ENCODE data around the gene MPND. TPM values are rescaled to one million over a fixed set of nuclear protein-coding genes. Genes with fewer than 3 reads are reported as not detected.

MPND gene
- total RNA-seq, 4 donors from 2014 or later, result 5.6 to 10.5 (median 9.3) TPM

DNA sequence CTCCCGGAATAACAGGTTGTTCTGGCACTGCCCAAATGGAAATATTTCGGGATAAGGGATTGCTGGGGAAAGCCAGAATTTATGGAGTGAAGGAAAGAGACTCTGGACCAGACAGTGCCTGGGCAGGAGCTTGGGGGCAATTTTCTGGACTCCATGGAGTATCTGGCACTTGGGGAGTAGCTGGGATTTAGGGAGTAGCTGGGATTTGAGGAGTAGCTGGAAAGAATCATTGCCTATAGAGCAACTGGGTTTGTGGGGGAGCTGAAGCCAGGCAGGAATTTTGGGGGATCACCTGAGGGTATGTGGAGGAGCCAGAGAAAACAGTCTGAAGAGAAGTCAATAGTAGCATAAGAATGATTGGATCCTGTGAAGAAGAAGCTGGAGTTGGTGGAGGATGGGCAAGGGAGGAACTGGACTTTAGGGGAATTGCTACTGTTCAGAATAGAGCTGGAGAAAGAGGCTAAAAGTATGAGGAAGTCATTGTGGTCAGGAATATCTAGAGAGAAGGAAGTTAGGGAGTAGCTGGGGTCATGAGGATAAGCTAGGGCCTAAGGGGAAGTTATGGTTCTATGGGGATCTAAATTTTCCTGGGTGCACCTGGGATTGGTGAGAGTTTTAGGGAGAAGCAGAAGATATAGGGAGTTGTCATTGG lies 24.2 kb upstream of the MPND start:
- Histone ChIP-seq H3K36me3 (no peaks in the 10 kb centered on the region), H3K9me3 (no peaks in the 10 kb centered on the region), H3K27me3 (no peaks in the 10 kb centered on the region), H3K4me1 (no peaks in the 10 kb centered on the region), H3K27ac (no peak overlapping the region), H3K4me3 (replicated peaks in 1 of 3) (no peak overlapping the region)
- intact Hi-C loops (cut with DNase I), result no loop called here
- no peak for DNase-seq
- TF ChIP-seq POLR2A (IDR thresholded peaks at IDR 0.05), result no peak
- TF ChIP-seq, protein P1, sequence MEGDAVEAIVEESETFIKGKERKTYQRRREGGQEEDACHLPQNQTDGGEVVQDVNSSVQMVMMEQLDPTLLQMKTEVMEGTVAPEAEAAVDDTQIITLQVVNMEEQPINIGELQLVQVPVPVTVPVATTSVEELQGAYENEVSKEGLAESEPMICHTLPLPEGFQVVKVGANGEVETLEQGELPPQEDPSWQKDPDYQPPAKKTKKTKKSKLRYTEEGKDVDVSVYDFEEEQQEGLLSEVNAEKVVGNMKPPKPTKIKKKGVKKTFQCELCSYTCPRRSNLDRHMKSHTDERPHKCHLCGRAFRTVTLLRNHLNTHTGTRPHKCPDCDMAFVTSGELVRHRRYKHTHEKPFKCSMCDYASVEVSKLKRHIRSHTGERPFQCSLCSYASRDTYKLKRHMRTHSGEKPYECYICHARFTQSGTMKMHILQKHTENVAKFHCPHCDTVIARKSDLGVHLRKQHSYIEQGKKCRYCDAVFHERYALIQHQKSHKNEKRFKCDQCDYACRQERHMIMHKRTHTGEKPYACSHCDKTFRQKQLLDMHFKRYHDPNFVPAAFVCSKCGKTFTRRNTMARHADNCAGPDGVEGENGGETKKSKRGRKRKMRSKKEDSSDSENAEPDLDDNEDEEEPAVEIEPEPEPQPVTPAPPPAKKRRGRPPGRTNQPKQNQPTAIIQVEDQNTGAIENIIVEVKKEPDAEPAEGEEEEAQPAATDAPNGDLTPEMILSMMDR (IDR thresholded peaks at IDR 0.05), result no peak
- 96 to 100% methylated on average over 2 of the region's 2 CpGs for WGBS, 2 donors

DNA sequence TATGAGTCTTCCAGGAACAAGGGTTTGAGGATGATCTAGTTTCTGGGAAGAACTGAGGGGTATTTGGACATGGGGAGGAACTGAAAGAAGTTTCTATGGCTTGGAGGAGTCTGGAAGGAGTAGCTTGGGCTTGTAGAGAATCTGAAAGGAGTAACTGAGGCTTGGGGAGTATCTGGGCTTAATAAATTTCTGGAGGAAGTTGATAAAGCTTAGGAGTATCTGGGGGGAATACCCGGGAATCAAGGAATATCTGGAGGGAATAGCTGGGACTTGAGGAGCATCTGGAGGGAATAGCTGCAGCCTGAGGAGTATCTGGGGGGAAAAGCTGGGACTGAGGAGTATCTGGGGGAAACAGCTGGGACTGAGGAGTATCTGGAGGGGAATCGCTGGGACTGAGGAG lies 22.9 kb upstream of the MPND start:
- Histone ChIP-seq H3K4me1 (no peaks in the 10 kb centered on the region), H3K36me3 (no peaks in the 10 kb centered on the region), H3K9me3 (no peaks in the 10 kb centered on the region), H3K4me3 (replicated peaks in 1 of 3) (no peak overlapping the region), H3K27ac (no peak overlapping the region), H3K27me3 (no peaks in the 10 kb centered on the region)
- intact Hi-C loops (cut with DNase I), result no loop called here
- WGBS, 2 donors, result 92 to 94% methylated on average over 2 of the region's 2 CpGs
- DNase-seq, result no peak
- TF ChIP-seq, protein P1 (IDR thresholded peaks at IDR 0.05), result no peak
- TF ChIP-seq POLR2A (IDR thresholded peaks at IDR 0.05), result no peak

DNA sequence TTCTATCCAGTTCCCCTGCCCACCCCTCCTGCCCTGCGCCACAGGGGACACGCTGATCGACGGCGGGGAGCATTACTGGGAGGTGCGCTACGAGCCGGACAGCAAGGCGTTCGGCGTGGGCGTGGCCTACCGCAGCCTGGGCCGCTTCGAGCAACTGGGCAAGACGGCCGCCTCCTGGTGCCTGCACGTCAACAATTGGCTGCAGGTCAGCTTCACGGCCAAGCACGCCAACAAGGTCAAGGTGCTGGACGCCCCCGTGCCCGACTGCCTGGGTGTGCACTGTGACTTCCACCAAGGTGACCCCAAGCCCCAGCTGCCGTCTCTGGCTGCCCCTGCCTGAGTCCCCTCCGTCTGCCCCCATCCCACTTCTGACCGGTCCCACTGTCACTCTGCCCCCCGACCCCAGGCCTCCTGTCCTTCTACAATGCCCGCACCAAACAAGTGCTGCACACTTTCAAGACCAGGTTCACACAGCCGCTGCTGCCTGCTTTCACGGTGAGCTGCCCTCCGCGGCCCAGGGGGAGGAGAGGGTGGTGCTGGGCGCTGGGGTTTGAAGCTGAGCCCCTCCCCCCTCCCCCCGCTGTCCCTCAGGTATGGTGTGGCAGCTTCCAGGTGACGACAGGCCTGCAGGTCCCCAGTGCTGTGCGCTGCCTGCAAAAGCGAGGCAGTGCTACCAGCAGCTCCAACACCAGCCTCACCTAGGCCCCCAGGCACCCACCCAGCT lies 20.3 kb upstream of the MPND start:
- Histone ChIP-seq H3K4me1 (peaks cover 8 to 16% of the 10 kb centered on the region in 2 donors), H3K4me3 (replicated peaks in 1 of 3) (no peak overlapping the region), H3K27me3 (no peaks in the 10 kb centered on the region), H3K9me3 (no peaks in the 10 kb centered on the region), H3K36me3 (no peaks in the 10 kb centered on the region), H3K27ac (no peak overlapping the region)
- intact Hi-C loops (cut with DNase I), result no loop called here
- TF ChIP-seq, protein P1 (IDR thresholded peaks at IDR 0.05), result no peak
- no peak for TF ChIP-seq POLR2A (IDR thresholded peaks at IDR 0.05)
- 68 to 85% methylated on average over 23 to 30 of the region's 37 CpGs for WGBS, 2 donors
- peak; percentile 23 to 28 for DNase-seq

DNA sequence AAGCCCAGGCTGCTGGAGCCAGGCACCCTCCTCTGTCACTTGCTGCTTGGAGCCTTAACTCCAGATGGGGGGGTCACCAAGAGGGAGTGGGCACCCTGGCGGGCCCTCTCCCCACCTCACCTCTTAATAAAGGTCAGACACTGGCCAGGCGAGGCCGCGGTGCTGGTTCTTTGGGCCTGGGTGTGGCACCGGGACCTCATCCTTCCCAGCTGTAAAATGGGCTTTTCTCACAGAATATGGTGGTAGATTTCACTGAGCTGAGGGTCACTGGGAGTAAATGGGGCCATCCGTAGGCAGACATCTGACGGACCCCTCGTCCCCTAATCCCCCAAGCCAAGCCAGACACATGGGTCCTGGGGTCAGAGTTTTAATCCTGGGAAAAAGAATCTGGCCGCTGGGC lies 19.7 kb upstream of the MPND start:
- H3K9me3 ChIP-seq, result no peaks in the 10 kb centered on the region
- 94 to 100% methylated on average over 5 to 7 of the region's 9 CpGs for WGBS, 2 donors

More for the DNA sequence above, 19.7 kb upstream of the MPND start:
- H3K36me3 ChIP-seq, result no peaks in the 10 kb centered on the region
- DNase-seq, result no peak
- no peaks in the 10 kb centered on the region for H3K27me3 ChIP-seq
- H3K27ac ChIP-seq, result no peak overlapping the region
- H3K4me3 ChIP-seq (replicated peaks in 1 of 3), result no peak overlapping the region
- intact Hi-C loops (cut with DNase I), result no loop called here
- peaks cover 8 to 18% of the 10 kb centered on the region in 2 donors for H3K4me1 ChIP-seq
- no peak for TF ChIP-seq POLR2A (IDR thresholded peaks at IDR 0.05)
- TF ChIP-seq, protein P1 (IDR thresholded peaks at IDR 0.05), result no peak

All from thyroid gland (tissue), 4 donors.